ENCODE measurements around the gene SNX33.
"Not testable (repeated sequence)": the region's sequence is repeated elsewhere in the genome, so short reads cannot be mapped to it uniquely, and the experiment has no call there.

The SNX33 gene

DNA sequence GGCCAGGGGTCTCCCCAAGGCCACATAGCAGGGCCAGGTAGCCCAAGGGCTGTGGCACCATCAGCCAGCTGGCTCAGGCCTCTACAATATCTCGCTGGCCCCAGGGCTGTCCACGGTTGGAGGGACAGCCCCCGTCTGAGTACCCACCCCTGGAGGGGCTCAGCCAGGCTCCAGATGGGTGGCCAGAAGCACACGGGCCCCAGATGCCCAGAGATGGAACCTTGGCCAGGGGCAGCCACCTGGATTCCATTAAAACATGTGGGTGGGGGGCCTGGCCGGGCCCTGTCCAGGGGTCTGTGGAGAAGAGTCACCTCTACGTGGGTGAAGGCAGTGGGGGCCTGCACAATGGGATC lies 56.5 kb downstream of the SNX33 start:
- Histone ChIP-seq H3K36me3 (ENCODE audit: control insufficient read depth, insufficient read depth, low read length) (peaks cover 2% of the 10 kb centered on the region), H3K4me1 (ENCODE audit: control insufficient read depth, insufficient read depth, low read length) (peaks cover 63% of the 10 kb centered on the region), H3K27ac (ENCODE audit: low read depth, low read length) (peak overlapping the region; percentile 94), H3K9ac (ENCODE audit: low read length) (no peak overlapping the region), H3K27me3 (ENCODE audit: control insufficient read depth, insufficient read depth, low read length) (no peaks in the 10 kb centered on the region), H3K4me3 (ENCODE audit: low read length) (no peak overlapping the region)

DNA sequence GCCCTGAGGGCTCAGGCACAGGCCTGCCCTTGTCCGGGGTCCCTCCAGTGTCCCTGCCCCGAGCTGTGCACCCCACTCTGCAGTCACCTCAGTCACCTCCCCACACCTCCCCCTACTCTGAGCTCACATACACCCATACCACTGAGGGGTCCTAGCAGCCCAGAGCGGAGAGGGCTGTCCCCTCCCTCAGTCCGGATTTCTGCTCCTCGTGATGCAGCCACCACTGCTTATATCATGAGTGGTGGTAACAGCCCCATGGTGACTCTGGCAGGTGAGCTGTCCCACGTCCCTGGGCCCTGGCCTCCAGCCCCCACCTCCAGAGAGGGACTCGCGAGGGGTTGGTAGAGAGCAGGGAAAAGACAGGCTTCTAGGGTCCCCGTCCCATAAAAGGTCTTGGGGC lies 56.9 kb downstream of the SNX33 start:
- Histone ChIP-seq H3K4me1 (ENCODE audit: control insufficient read depth, insufficient read depth, low read length) (peaks cover 64% of the 10 kb centered on the region), H3K27ac (ENCODE audit: low read depth, low read length) (peak overlapping the region; percentile 94), H3K4me3 (ENCODE audit: low read length) (no peak overlapping the region)

DNA sequence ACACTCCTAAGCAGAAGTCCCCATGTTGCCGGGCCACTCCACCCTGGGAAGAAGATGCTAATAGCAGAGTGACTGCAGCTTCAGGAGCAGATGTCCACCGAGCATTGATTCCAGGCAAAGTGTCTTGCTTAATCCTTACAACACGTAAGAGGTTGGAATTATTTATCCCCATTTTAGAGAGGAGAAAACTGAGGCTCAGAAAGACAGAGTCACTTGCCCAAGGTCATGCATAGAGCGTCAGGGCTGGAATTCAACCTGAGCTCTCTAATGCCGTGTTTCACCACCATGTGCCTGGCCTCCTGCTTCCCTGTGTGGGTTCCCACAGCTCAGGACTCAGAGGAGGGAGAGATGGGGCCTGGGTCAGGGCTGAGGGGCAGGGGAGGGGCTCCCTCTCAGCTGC lies 57.7 kb downstream of the SNX33 start:
- peak overlapping the region; percentile 94 for H3K27ac ChIP-seq (ENCODE audit: low read depth, low read length)
- H3K4me1 ChIP-seq (ENCODE audit: control insufficient read depth, insufficient read depth, low read length): peaks cover 59% of the 10 kb centered on the region
- H3K4me3 ChIP-seq (ENCODE audit: low read length); H3K36me3 ChIP-seq (ENCODE audit: control insufficient read depth, insufficient read depth, low read length); H3K9ac ChIP-seq (ENCODE audit: low read length); H3K27me3 ChIP-seq (ENCODE audit: control insufficient read depth, insufficient read depth, low read length): not testable (repeated sequence)

More for the DNA sequence above, 56.9 kb downstream of the SNX33 start:
- no peak overlapping the region for H3K9ac ChIP-seq (ENCODE audit: low read length)
- peaks cover 2% of the 10 kb centered on the region for H3K36me3 ChIP-seq (ENCODE audit: control insufficient read depth, insufficient read depth, low read length)
- no peaks in the 10 kb centered on the region for H3K27me3 ChIP-seq (ENCODE audit: control insufficient read depth, insufficient read depth, low read length)

DNA sequence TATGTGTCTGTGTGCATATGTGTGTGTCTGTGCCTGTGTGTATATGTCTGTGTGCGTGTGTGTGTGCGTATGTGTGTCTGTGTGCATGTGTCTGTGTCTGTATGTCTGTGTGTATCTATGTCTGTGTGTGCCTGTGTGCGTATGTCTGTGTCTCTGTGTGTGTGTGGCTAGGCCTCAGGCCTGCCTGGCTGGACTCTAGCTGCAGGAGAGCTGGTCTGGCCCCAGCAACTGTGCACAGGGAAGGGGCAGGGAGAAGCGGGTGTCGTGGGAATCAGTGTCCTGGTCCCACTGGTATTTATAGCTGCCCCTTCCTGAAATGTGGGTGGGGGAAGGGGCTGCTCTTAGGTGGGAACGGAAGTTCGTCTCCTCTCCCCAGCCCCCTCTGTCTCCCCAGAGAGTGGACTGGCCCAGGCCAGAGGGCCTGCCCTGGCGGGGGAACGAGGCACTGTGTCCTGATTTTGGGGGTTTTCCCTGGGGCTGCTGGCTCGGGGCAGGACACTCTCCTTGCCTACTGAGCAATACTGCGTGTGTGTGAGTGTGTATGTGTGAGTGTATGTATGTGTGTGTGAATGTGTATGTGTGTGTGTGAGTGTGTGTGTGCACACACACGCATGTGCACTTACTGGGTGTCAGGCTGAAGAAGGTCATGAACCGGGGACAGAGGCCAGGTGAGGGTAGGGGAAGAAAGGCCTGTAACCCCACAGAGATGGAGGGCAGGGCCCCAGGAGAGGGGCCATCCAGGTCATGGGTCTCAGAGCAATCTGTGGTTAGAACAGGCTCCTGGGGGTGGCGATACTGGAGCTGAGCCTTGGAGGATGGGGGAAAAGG lies 58.4 kb downstream of the SNX33 start:
- H3K4me3 ChIP-seq (ENCODE audit: low read length): no peak overlapping the region
- no peak overlapping the region for H3K9ac ChIP-seq (ENCODE audit: low read length)
- H3K4me1 ChIP-seq (ENCODE audit: control insufficient read depth, insufficient read depth, low read length): peaks cover 52% of the 10 kb centered on the region
- H3K36me3 ChIP-seq (ENCODE audit: control insufficient read depth, insufficient read depth, low read length): peaks cover 2% of the 10 kb centered on the region
- no peaks in the 10 kb centered on the region for H3K27me3 ChIP-seq (ENCODE audit: control insufficient read depth, insufficient read depth, low read length)
- H3K27ac ChIP-seq (ENCODE audit: low read depth, low read length): peak overlapping the region; percentile 94

DNA sequence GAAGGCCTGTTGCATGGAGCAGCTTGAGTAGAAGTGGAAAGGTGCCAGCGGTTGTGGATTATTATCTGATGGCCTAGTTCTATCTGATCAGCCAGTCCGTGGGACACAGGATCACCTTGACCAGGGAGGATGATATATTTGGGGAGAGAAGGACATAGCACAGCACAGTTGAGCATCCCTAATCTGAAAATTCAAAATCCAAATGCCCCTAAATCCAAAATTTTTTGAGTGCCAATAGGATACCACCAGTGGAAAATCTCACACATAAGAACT lies 58.9 kb downstream of the SNX33 start:
- H3K27ac ChIP-seq (ENCODE audit: low read depth, low read length): peak overlapping the region; percentile 94

DNA sequence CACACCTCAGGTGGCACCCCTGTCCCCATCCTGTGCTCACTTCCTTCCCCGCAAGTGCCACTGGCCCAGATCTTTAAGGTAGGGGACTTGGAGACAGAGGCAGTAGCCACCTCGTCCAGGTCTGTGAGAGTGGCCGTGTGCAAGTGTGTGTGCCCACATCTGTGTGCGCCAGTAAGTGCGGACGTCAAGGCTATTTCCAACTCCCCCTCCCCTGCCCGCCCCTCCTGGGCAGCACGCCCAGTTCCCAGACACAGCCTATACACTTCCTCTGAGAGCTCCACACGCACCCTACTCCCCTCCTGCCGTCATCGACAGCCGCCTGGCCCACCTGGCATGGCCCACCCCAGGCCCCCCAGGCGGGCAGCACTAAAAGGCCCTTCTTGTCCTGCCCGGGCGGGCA lies 61.7 kb downstream of the SNX33 start:
- H3K4me1 ChIP-seq (ENCODE audit: control insufficient read depth, insufficient read depth, low read length): peaks cover 47% of the 10 kb centered on the region
- peak overlapping the region; percentile 49 for H3K9ac ChIP-seq (ENCODE audit: low read length)
- H3K4me3 ChIP-seq (ENCODE audit: low read length): peak overlapping the region; percentile 65
- not testable (repeated sequence) for H3K27me3 ChIP-seq (ENCODE audit: control insufficient read depth, insufficient read depth, low read length); H3K36me3 ChIP-seq (ENCODE audit: control insufficient read depth, insufficient read depth, low read length)
- peak overlapping the region; percentile 99 for H3K27ac ChIP-seq (ENCODE audit: low read depth, low read length)

More for the DNA sequence above, 58.9 kb downstream of the SNX33 start:
- no peak overlapping the region for H3K4me3 ChIP-seq (ENCODE audit: low read length)
- peaks cover 2% of the 10 kb centered on the region for H3K36me3 ChIP-seq (ENCODE audit: control insufficient read depth, insufficient read depth, low read length)
- peaks cover 47% of the 10 kb centered on the region for H3K4me1 ChIP-seq (ENCODE audit: control insufficient read depth, insufficient read depth, low read length)
- no peak overlapping the region for H3K9ac ChIP-seq (ENCODE audit: low read length)
- no peaks in the 10 kb centered on the region for H3K27me3 ChIP-seq (ENCODE audit: control insufficient read depth, insufficient read depth, low read length)

DNA sequence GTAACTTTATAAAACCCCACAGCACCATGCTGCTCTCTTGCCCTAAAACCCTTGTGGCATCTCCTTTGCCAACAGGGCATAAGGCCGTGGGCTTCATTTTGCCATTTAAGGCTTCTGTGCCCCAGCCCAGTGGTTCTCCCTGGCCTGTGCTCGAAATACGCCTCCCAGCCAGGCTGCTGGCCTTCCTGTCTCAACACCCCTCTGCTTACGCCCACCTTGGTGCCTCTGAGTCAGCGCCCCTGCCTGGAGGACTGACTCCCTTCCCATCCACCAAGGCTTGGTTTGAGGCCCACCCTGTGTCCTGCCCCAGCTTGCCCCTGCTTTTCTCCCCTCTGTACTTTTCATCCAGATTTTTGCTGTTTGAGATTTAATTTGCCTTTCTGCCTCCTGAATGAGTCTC lies 63.2 kb downstream of the SNX33 start:
- H3K27me3 ChIP-seq (ENCODE audit: control insufficient read depth, insufficient read depth, low read length); H3K36me3 ChIP-seq (ENCODE audit: control insufficient read depth, insufficient read depth, low read length); H3K9ac ChIP-seq (ENCODE audit: low read length); H3K4me3 ChIP-seq (ENCODE audit: low read length): not testable (repeated sequence)
- peak overlapping the region; percentile 93 for H3K27ac ChIP-seq (ENCODE audit: low read depth, low read length)
- H3K4me1 ChIP-seq (ENCODE audit: control insufficient read depth, insufficient read depth, low read length): peaks cover 37% of the 10 kb centered on the region

DNA sequence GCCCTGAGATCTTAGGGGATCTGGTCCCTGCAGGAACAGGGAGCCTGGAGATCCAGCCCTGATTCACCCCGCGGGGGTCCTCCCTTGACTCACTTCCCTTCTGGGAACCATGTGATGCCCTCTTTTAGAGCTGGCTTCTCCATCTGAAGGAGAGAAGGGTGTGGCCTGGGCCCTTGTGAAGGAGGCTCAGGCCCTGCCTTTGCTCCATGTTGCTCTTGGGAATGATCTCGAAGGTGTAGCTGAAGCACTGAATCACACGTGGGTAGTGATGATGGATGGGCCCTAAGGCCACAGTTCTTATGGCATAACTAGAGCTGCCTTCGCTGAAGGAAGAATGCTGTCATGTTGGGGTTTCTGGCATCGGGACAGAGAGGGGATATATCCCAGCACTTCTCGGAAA lies 63.8 kb downstream of the SNX33 start:
- H3K4me1 ChIP-seq (ENCODE audit: control insufficient read depth, insufficient read depth, low read length): peaks cover 32% of the 10 kb centered on the region
- peak overlapping the region; percentile 99 for H3K27ac ChIP-seq (ENCODE audit: low read depth, low read length)
- peak overlapping the region; percentile 11 for H3K4me3 ChIP-seq (ENCODE audit: low read length)
- not testable (repeated sequence) for H3K9ac ChIP-seq (ENCODE audit: low read length); H3K36me3 ChIP-seq (ENCODE audit: control insufficient read depth, insufficient read depth, low read length); H3K27me3 ChIP-seq (ENCODE audit: control insufficient read depth, insufficient read depth, low read length)
